ENCODE results near the gene RASGRF1.

The RASGRF1 gene

GRCh38 chr15:78983146-78983918 lies 107.2 kb downstream of the RASGRF1 start:
- no peak for DNase-seq

- no peak for DNase-seq
Observed at GRCh38 chr15:78982736-78983135, 107.8 kb downstream of the RASGRF1 start.

GRCh38 chr15:78981532-78982313 lies 108.9 kb downstream of the RASGRF1 start:
- DNase-seq: no peak

- peak; percentile 46 for DNase-seq
Observed at GRCh38 chr15:78979456-78980320, 110.9 kb downstream of the RASGRF1 start.

GRCh38 chr15:78978601-78979179 lies 111.9 kb downstream of the RASGRF1 start:
- no peak for DNase-seq

GRCh38 chr15:78977591-78978347 lies 112.8 kb downstream of the RASGRF1 start:
- DNase-seq: no peak

- no peak for DNase-seq
Observed at GRCh38 chr15:78977091-78977571, 113.4 kb downstream of the RASGRF1 start.

- DNase-seq: no peak
Observed at GRCh38 chr15:78976691-78977090, 113.9 kb downstream of the RASGRF1 start.

GRCh38 chr15:78974272-78974918 lies 116.2 kb downstream of the RASGRF1 start:
- no peak for DNase-seq

- no peak for DNase-seq
Observed at GRCh38 chr15:78969687-78970349, 120.8 kb downstream of the RASGRF1 start.

- no peak for DNase-seq
Observed at GRCh38 chr15:78968539-78969271, 121.9 kb downstream of the RASGRF1 start.

GRCh38 chr15:78968114-78968513 lies 122.5 kb downstream of the RASGRF1 start:
- DNase-seq: no peak

- DNase-seq: no peak
Observed at GRCh38 chr15:78960308-78960707, 130.3 kb downstream of the RASGRF1 start.

GRCh38 chr15:78959360-78959759 lies 131.2 kb downstream of the RASGRF1 start:
- no peak for DNase-seq

GRCh38 chr15:78957416-78958093 lies 133.0 kb downstream of the RASGRF1 start:
- no peak for DNase-seq

GRCh38 chr15:78956937-78957336 lies 133.6 kb downstream of the RASGRF1 start:
- no peak for DNase-seq

- no peak for DNase-seq
Observed at GRCh38 chr15:78955355-78955754, 135.2 kb downstream of the RASGRF1 start.

- DNase-seq: no peak
Observed at GRCh38 chr15:78951841-78952238, 138.7 kb downstream of the RASGRF1 start.

All from CD4-positive, alpha-beta T cell treated with Interleukin-6 for 4 hours (primary cell).